Loucy (cell line): ENCODE measurements around the gene VCAN.

Source experiments
- H2AFZ ChIP-seq: fragments of 200-600 bp; sonication (generic); 2 replicates; pipeline ENCODE4 v1.6.0; 2016; ENCODE audit warnings: antibody characterized with exemption, mild to moderate bottlenecking, low read length, moderate library complexity
- H3F3A ChIP-seq: fragments of 200-600 bp; 2 replicates; pipeline ENCODE4 v1.6.0; 2016; ENCODE audit warnings: antibody characterized with exemption, low read depth, mild to moderate bottlenecking
- H3K27me3 ChIP-seq: fragments of 200-600 bp; sonication (generic); 2 replicates; pipeline ENCODE4 v1.6.1; 2014; ENCODE audit warnings: low read length, mild to moderate bottlenecking; ENCODE audit not compliant: insufficient read depth, poor library complexity, severe bottlenecking
- H3K36me3 ChIP-seq: fragments of 200-600 bp; sonication (generic); 2 replicates; pipeline ENCODE4 v1.6.1; 2016; ENCODE audit warnings: low read length; ENCODE audit not compliant: insufficient read depth
- H3K4me1 ChIP-seq: fragments of 200-600 bp; sonication (generic); 2 replicates; pipeline ENCODE4 v1.5.1; 2014; ENCODE audit warnings: low read length, mild to moderate bottlenecking; ENCODE audit not compliant: insufficient read depth, poor library complexity, severe bottlenecking
- H3K4me2 ChIP-seq: fragments of 200-600 bp; sonication (generic); 2 replicates; pipeline ENCODE4 v1.6.0; 2014; ENCODE audit warnings: antibody characterized with exemption, low read length, low read depth, mild to moderate bottlenecking; ENCODE audit not compliant: poor library complexity, severe bottlenecking
- H3K4me3 ChIP-seq: fragments of 200-600 bp; sonication (generic); 2 replicates; pipeline ENCODE4 v1.5.1; 2014; ENCODE audit warnings: low read length, mild to moderate bottlenecking, mixed read lengths; ENCODE audit not compliant: poor library complexity, severe bottlenecking
- H3K79me2 ChIP-seq: fragments of 200-600 bp; sonication (generic); 2 replicates; pipeline ENCODE4 v1.6.1; 2014; ENCODE audit warnings: low read length; ENCODE audit not compliant: insufficient read depth
- H3K9ac ChIP-seq: fragments of 200-600 bp; sonication (generic); 2 replicates; pipeline ENCODE4 v1.6.0; 2014; ENCODE audit warnings: mild to moderate bottlenecking, low read depth, low read length, moderate library complexity; ENCODE audit not compliant: poor library complexity, severe bottlenecking
- H3K9me2 ChIP-seq: fragments of 200-600 bp; sonication (generic); replicated peaks from 2 replicates; pipeline ENCODE4 v1.6.1; 2016; ENCODE audit warnings: low read depth, low read length, mixed read lengths
- H3K9me3 ChIP-seq: fragments of 200-600 bp; sonication (generic); 2 replicates; pipeline ENCODE4 v1.6.1; 2014; ENCODE audit warnings: mild to moderate bottlenecking, antibody characterized with exemption, low read length, low read depth; ENCODE audit not compliant: insufficient read depth
- H4K20me1 ChIP-seq: fragments of 200-600 bp; sonication (generic); 2 replicates; pipeline ENCODE4 v1.6.0; 2014; ENCODE audit warnings: antibody characterized with exemption, low read length, mild to moderate bottlenecking; ENCODE audit not compliant: insufficient read depth, poor library complexity, severe bottlenecking
- CTCF ChIP-seq: fragments of 200-600 bp; sonication (generic); conservative IDR thresholded peaks from 2 replicates; pipeline ENCODE4 v1.5.1; 2014; ENCODE audit warnings: mild to moderate bottlenecking, antibody characterized with exemption, low read length
- EZH2phosphoT487 ChIP-seq: fragments of 200-600 bp; IDR thresholded peaks from 2 replicates; pipeline ENCODE4 v1.6.1; 2018; ENCODE audit warnings: antibody characterized with exemption, mild to moderate bottlenecking, moderate library complexity, borderline replicate concordance

Gene VCAN

GRCh38 chr5:83556190-83556589 is 84.6 kb downstream of the VCAN start:
- TF ChIP-seq EZH2phosphoT487 (no peak), CTCF (no peak)
- H3K27me3 ChIP-seq, result no peaks in the 10 kb centered on the region
- no peaks in the 10 kb centered on the region for H3K4me1 ChIP-seq
- no peaks in the 10 kb centered on the region for H3K79me2 ChIP-seq
- H3F3A ChIP-seq, result no peaks in the 10 kb centered on the region
- no peaks in the 10 kb centered on the region for H3K9me3 ChIP-seq
- no peak overlapping the region for H3K4me2 ChIP-seq
- no peaks in the 10 kb centered on the region for H3K9me2 ChIP-seq
- no peak overlapping the region for H3K4me3 ChIP-seq
- H2AFZ ChIP-seq, result no peak overlapping the region
- no peaks in the 10 kb centered on the region for H3K36me3 ChIP-seq
- no peak overlapping the region for H3K9ac ChIP-seq
- no peaks in the 10 kb centered on the region for H4K20me1 ChIP-seq

- Histone ChIP-seq H3K4me1 (no peaks in the 10 kb centered on the region), H3K36me3 (no peaks in the 10 kb centered on the region), H3K9ac (no peak overlapping the region), H3K27me3 (no peaks in the 10 kb centered on the region), H3K9me3 (no peaks in the 10 kb centered on the region), H3K4me2 (no peak overlapping the region), H3K4me3 (no peak overlapping the region), H2AFZ (no peak overlapping the region), H4K20me1 (no peaks in the 10 kb centered on the region), H3K79me2 (no peaks in the 10 kb centered on the region), H3F3A (no peaks in the 10 kb centered on the region), H3K9me2 (no peaks in the 10 kb centered on the region)
- TF ChIP-seq EZH2phosphoT487 (no peak), CTCF (no peak)
Observed at GRCh38 chr5:83559118-83559785, 87.7 kb downstream of the VCAN start.

- Histone ChIP-seq H3K79me2 (no peaks in the 10 kb centered on the region), H3K4me3 (no peak overlapping the region), H3F3A (no peaks in the 10 kb centered on the region), H4K20me1 (no peaks in the 10 kb centered on the region), H2AFZ (no peak overlapping the region), H3K9me2 (no peaks in the 10 kb centered on the region), H3K9ac (no peak overlapping the region), H3K36me3 (no peaks in the 10 kb centered on the region), H3K9me3 (no peaks in the 10 kb centered on the region), H3K4me1 (no peaks in the 10 kb centered on the region), H3K4me2 (no peak overlapping the region), H3K27me3 (no peaks in the 10 kb centered on the region)
- TF ChIP-seq EZH2phosphoT487 (no peak), CTCF (no peak)
Observed at GRCh38 chr5:83562071-83562606, 90.6 kb downstream of the VCAN start.
